ENCODE data around the gene FUT8. TPM values are rescaled to one million over a fixed set of nuclear protein-coding genes. Genes with fewer than 3 reads are reported as not detected.
A peak's percentile ranks its signal among the peaks of the same experiment; 100 is the strongest.

FUT8 gene
- total and polyA plus RNA-seq, 2 experiments from 2014 or later, result 17.4 to 35.4 TPM

- DNase-seq (ENCODE audit: low read depth in 1 of 2, low spot score in 1 of 2), result no peak
- TF ChIP-seq CTCF (IDR thresholded peaks at IDR 0.05; ENCODE audit: low read depth, low read length), result no peak
- Histone ChIP-seq H3K27me3 (no peaks in the 10 kb centered on the region), H3K27ac (no peak overlapping the region), H3K36me3 (no peaks in the 10 kb centered on the region), H3K9me3 (ENCODE audit: low read depth) (no peaks in the 10 kb centered on the region), H3K4me1 (ENCODE audit: low read depth) (no peaks in the 10 kb centered on the region), H3K4me3 (no peak overlapping the region)
Observed at GRCh38 chr14:65373016-65373670, 39.4 kb upstream of the FUT8 start.

- no peak overlapping the region for H3K27ac ChIP-seq
- no peaks in the 10 kb centered on the region for H3K9me3 ChIP-seq (ENCODE audit: low read depth)
- no peaks in the 10 kb centered on the region for H3K4me1 ChIP-seq (ENCODE audit: low read depth)
- no peak overlapping the region for H3K4me3 ChIP-seq
- no peaks in the 10 kb centered on the region for H3K27me3 ChIP-seq
- no peaks in the 10 kb centered on the region for H3K36me3 ChIP-seq
- no peak for TF ChIP-seq CTCF (IDR thresholded peaks at IDR 0.05; ENCODE audit: low read depth, low read length)
- DNase-seq (ENCODE audit: low read depth in 1 of 2, low spot score in 1 of 2), result no peak
Observed at GRCh38 chr14:65373671-65374039, 38.9 kb upstream of the FUT8 start.

- Histone ChIP-seq H3K4me1 (ENCODE audit: low read depth) (no peaks in the 10 kb centered on the region), H3K27ac (no peak overlapping the region), H3K36me3 (no peaks in the 10 kb centered on the region), H3K9me3 (ENCODE audit: low read depth) (no peaks in the 10 kb centered on the region), H3K27me3 (no peaks in the 10 kb centered on the region), H3K4me3 (no peak overlapping the region)
- TF ChIP-seq CTCF (IDR thresholded peaks at IDR 0.05; ENCODE audit: low read depth, low read length), result no peak
- peak in 1 of 2 donors; percentile 71 for DNase-seq (ENCODE audit: low read depth in 1 of 2, low spot score in 1 of 2)
Observed at GRCh38 chr14:65377576-65377975, 35.0 kb upstream of the FUT8 start.

- no peak overlapping the region for H3K4me3 ChIP-seq
- H3K36me3 ChIP-seq, result no peaks in the 10 kb centered on the region
- no peaks in the 10 kb centered on the region for H3K4me1 ChIP-seq (ENCODE audit: low read depth)
- H3K27ac ChIP-seq, result no peak overlapping the region
- DNase-seq (ENCODE audit: low read depth in 1 of 2, low spot score in 1 of 2), result no peak
- TF ChIP-seq CTCF (IDR thresholded peaks at IDR 0.05; ENCODE audit: low read depth, low read length), result no peak
- H3K27me3 ChIP-seq, result no peaks in the 10 kb centered on the region
- no peaks in the 10 kb centered on the region for H3K9me3 ChIP-seq (ENCODE audit: low read depth)
Observed at GRCh38 chr14:65382586-65382985, 29.9 kb upstream of the FUT8 start.

GRCh38 chr14:65387171-65387570, 25.4 kb upstream of the FUT8 start:
- H3K36me3 ChIP-seq, result no peaks in the 10 kb centered on the region
- no peaks in the 10 kb centered on the region for H3K27me3 ChIP-seq
- H3K9me3 ChIP-seq (ENCODE audit: low read depth), result no peaks in the 10 kb centered on the region
- H3K4me1 ChIP-seq (ENCODE audit: low read depth), result no peaks in the 10 kb centered on the region
- no peak for TF ChIP-seq CTCF (IDR thresholded peaks at IDR 0.05; ENCODE audit: low read depth, low read length)
- no peak overlapping the region for H3K4me3 ChIP-seq
- H3K27ac ChIP-seq, result no peak overlapping the region
- no peak for DNase-seq (ENCODE audit: low read depth in 1 of 2, low spot score in 1 of 2)

All from cardiac muscle cell (in vitro differentiated cells and primary cell).